GF-D8 (cell line): ENCODE measurements around the gene GABBR2.
"Not testable (repeated sequence)": the region's sequence is repeated elsewhere in the genome, so short reads cannot be mapped to it uniquely, and the experiment has no call there.

Experiments used
- DNase-seq: peaks from one replicate; lab custom pipeline; 2025; lab: John Stamatoyannopoulos, UW

The GABBR2 gene

GRCh38 chr9:98290411-98290810 is 418.3 kb downstream of the GABBR2 start:
- no peak for DNase-seq

GRCh38 chr9:98289614-98290201 is 419.0 kb downstream of the GABBR2 start:
- no peak for DNase-seq

- no peak for DNase-seq
Observed at GRCh38 chr9:98288881-98289280, 419.9 kb downstream of the GABBR2 start.

DNA sequence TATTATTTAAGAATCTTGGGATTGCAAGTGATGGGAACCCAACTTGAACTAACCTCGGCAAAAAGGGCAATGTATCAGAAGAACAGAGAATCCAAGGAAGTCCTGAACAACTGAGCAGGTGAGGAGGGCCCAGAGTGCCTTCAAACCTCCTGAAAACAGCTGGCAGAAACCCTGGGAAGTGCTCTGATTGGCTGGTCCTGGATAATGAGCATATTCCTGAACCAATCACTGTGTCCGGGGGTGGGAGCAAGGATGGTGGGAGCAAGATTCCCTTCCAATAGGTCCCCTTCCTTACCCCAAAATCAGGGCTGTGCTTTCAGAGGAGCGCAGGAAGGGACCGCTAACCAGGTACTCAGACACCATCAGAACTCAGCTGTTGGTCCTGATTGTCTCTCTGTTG is 421.4 kb downstream of the GABBR2 start:
- DNase-seq: no peak

DNA sequence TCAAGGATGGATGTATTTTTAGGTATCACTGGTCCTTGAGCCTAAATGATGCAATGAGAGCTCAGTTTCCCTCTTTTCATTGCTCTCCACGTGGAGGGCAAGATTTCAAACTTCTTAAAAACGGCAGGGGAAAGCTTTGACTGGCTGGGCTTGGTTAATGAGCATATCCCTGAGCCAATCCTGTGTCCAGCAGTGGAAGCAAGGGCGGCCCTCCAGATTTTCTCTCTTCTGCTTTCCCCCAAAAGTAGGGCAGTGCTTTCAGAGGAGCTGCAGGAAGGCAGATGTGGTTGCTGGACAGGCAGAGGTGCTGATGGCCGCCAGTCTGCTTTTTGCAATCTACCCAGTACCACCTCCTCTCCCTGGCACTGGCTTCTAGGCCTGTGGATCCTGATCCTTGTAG is 423.3 kb downstream of the GABBR2 start:
- no peak for DNase-seq

GRCh38 chr9:98284754-98285153 is 424.0 kb downstream of the GABBR2 start:
- no peak for DNase-seq

- not testable (repeated sequence) for DNase-seq
Observed at GRCh38 chr9:98283143-98283542, 425.6 kb downstream of the GABBR2 start.

GRCh38 chr9:98281281-98281680 is 427.5 kb downstream of the GABBR2 start:
- DNase-seq: no peak

DNA sequence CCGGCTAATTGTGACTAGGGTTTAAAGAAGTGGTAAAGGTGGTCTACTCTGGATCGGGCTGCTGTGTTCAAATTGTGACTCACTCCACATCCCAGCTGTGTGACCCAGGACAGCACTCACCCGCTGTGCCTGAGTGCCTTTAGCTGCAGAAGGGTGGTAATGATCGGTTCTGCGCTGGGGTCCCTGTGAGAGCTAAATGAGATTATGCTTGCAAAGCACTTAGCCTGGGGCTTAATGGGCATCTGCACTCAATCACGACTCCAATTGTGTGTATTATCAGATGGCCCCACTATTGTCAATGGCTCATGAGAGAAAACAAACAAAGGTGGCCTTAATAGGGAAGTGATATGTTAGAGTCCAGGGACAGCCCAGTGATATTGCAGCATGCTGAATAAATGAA is 428.2 kb downstream of the GABBR2 start:
- DNase-seq: no peak

- no peak for DNase-seq
Observed at GRCh38 chr9:98280162-98280561, 428.6 kb downstream of the GABBR2 start.

DNA sequence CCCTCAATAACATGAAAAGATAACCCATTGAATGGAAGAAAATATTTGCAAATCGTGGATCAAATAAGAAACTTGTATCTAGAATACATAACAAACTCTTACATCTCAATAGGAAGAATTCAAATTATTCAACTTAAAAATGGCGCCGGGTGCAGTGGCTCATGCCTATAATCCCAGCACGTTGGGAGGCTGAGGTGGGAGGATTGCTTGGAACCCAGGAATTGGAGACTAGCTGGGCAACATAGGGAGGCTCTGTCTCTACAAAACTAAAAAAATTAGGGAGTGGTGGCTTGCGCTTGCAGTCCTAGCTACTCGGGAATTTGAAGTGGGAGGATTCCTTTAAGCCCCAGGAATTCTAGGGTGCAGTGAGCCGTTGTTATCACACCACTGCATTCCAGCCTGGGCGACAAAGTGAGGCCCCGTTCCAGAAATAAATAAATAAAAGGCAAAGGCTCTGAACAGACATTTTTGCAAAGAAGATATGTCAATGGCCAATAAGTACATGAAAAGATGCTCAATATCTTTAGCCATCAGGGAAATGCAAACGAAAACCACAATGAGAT is 431.7 kb downstream of the GABBR2 start:
- no peak for DNase-seq

GRCh38 chr9:98275159-98275558 is 433.6 kb downstream of the GABBR2 start:
- no peak for DNase-seq

DNA sequence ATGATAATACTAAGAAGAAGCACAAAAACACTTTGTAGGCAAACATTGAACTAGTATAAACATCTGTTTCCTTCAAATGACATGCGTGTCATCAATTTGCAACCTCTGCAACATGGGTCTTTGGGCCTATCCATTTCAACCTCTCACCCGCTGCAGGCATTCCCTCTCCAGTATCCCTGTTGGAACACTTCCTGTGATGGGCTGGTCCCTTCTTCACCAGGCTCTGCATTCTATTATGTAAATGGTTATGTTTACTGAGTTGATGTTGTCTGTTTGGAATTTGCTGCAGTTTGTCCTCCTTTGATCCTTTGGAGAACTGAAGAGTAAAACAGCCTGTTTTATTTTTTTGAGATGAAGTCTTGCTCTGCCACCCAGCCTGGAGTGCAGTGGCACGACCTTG is 436.7 kb downstream of the GABBR2 start:
- no peak for DNase-seq

GRCh38 chr9:98271479-98271878 is 437.3 kb downstream of the GABBR2 start:
- no peak for DNase-seq

DNA sequence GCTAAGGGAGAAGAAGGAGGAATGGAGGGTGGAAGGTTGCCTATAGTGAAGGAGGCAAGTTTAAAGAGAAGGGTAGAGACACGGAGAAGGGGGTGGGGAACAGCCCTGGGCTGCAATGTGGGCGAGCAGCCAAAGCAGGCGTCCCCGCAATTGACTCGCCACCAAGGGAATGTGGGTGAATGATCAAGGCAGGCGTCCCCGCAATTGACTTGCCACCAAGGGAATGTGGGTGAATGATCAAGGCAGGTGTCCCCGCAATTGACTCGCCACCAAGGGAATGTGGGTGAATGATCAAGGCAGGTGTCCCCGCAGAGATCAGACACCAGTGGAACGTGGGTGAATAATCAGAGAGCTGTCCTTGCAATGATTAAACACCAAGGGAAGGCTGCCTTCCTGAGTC is 438.5 kb downstream of the GABBR2 start:
- DNase-seq: not testable (repeated sequence)

GRCh38 chr9:98269652-98270051 is 439.1 kb downstream of the GABBR2 start:
- not testable (repeated sequence) for DNase-seq

- not testable (repeated sequence) for DNase-seq
Observed at GRCh38 chr9:98267556-98267955, 441.2 kb downstream of the GABBR2 start.

DNA sequence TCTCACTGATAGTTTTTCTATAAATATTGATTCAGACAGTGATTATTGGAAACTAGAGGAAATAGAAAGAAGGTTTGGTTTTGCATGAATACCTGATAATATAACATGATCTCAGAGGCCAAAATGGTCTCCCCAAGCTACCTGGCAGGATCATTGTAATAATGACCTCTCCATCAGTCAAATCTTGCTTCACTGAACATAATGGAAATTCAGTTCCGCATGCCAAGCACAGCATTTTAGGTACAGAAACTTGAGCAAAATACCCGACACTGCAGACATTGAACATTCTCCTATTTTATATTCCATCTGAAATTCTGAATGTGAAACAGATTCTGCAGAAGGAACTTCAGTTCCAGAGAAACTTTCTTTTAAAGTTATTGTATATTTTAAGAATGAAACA is 444.2 kb downstream of the GABBR2 start:
- DNase-seq: no peak

- peak; percentile 53 for DNase-seq
Observed at GRCh38 chr9:98263482-98264357, 445.0 kb downstream of the GABBR2 start.

- DNase-seq: no peak
Observed at GRCh38 chr9:98263080-98263479, 445.7 kb downstream of the GABBR2 start.

DNA sequence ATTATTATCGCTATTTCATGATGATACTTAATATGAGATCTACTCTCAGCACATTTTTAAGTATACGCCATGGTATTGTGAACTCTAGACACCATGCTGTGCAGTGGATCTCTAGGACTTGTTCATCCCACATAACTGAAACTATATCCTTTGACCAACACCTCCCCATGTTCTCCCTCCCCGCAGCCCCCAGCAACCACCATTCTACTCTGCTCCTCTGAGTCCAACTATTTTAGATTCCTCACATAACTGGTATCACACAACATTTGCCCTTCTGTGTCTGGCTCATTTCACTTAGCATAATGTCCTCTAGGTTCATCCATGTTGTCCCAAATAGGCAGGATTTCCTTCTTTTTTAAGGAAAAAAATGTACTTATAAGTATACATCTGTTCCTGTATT is 446.7 kb downstream of the GABBR2 start:
- DNase-seq: no peak

- no peak for DNase-seq
Observed at GRCh38 chr9:98260635-98261034, 448.1 kb downstream of the GABBR2 start.

DNA sequence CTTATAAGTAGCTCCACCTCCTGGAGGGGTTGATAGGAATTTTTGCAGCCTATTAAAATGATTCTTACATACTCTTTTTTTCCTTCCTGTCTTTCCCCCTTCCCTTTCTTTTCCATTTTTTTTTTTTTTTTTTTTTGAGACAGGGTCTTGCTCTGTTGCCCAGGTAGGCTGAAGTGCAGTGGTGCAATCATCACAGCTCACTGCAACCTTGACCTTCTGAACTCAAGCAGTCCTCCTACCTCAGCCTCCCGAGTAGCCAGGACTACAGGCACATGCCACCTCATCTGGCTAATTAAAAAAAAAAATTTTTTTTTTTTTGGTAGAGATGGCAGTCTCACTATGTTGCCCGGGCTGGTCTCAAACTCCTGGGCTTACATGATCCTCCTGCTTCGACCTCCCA is 448.9 kb downstream of the GABBR2 start:
- no peak for DNase-seq
